H1 (cell line): ENCODE results near the gene MYH11. TPM values are rescaled to one million over a fixed set of nuclear protein-coding genes. Genes with fewer than 3 reads are reported as not detected.

Experiments used
- BCL11A ChIP-seq, 2 experiments: IDR thresholded peaks; one replicate each; pipeline ENCODE4 v1.6.1; 2011; ENCODE audit warnings: low read depth in 2 of 2, low read length in 2 of 2, mild to moderate bottlenecking in 2 of 2
- CEBPB ChIP-seq: IDR thresholded peaks from 2 replicates; pipeline ENCODE4 v1.6.1; 2012; ENCODE audit warnings: low read depth, low read length
- CHD2 ChIP-seq: IDR thresholded peaks from 2 replicates; pipeline ENCODE4 v1.6.1; 2012; ENCODE audit warnings: low read length, improper control_type of control experiment
- CREB1 ChIP-seq: IDR thresholded peaks from 2 replicates; pipeline ENCODE4 v1.6.1; 2012; ENCODE audit warnings: inconsistent platforms
- HDAC2 ChIP-seq, 2 experiments: fragments of 300-600 bp in 1 of 2; sonication (generic) in 1 of 2; IDR thresholded peaks; 2 replicates each; pipeline ENCODE4 v1.6.1; 2011 to 2012; ENCODE audit warnings: low read depth in 2 of 2, low read length in 2 of 2, mild to moderate bottlenecking in 2 of 2, moderate library complexity in 2 of 2, borderline replicate concordance in 1 of 2, inconsistent platforms in 1 of 2
- TAF1 ChIP-seq: IDR thresholded peaks from 2 replicates; pipeline ENCODE4 v1.6.1; 2011; ENCODE audit warnings: mild to moderate bottlenecking, low read depth, low read length
- polyA plus RNA-seq, 7 experiments: library from polyadenylated mRNA; depleted of rRNA in 3 of 7; stranded (reverse) in 5 of 7; unstranded in 2 of 7; fragments of >200 nt in 5 of 7; fragments of 200-250 nt in 2 of 7; gene quantifications; 1 replicate in 5 of 7; 2 replicates in 1 of 7; 4 replicates in 1 of 7; pipeline versions ENCODE4 v1.2.1 to v1.2.3, GENCODE V29; 2011 to 2013; ENCODE audit warnings: missing spikeins in 2 of 7, mixed read lengths in 2 of 7
- total RNA-seq: library from RNA; stranded (reverse); fragmentation: NEBNext Ultra II Directional; extraction: Animal tissue kit (Norgen Biotek cat#: 25700); gene quantifications from 2 replicates; pipeline ENCODE4 v1.2.1, GENCODE V29; 2021

MYH11 gene
- total and polyA plus RNA-seq, 2 of the 8 experiments (the other 6 are each of a cell fraction or from before 2014, with no cell fraction given), result 0.11 to 0.78 TPM

DNA sequence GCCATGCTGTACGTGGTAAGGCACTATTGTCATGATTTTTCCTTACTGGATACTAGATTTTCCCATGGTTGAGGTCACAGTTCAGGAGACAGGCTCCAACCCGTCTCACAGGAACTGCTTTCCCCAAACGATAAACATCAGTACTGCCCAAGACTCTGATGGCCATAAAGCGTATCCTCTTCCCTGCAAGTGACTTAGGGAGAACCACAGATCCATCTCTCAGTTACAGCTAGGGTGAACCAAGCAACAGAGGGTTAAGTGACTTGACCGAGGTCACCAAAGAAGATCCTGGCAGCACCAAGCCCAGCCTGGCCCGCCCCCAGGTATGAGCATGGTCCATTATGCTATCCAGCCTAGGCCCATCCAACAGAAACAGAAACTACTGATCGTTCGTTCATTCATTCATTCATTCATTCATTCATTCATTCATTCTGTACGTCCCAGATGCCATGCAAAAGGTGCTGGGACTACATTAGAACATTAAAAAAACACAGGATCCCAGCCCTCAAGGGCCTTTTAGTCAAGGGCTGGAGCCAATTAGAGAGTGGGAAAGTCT, 31.0 kb downstream of the MYH11 start (continued):
- TF ChIP-seq TAF1, result no peak
- TF ChIP-seq HDAC2 (IDR thresholded peaks at IDR 0.05; ENCODE audit: borderline replicate concordance in 1 of 2, low read depth in 2 of 2, low read length in 2 of 2), result no peak
- no peak for TF ChIP-seq CREB1
- no peak for TF ChIP-seq BCL11A (IDR thresholded peaks at IDR 0.05; ENCODE audit: low read depth in 2 of 2, low read length in 2 of 2)
- no peak for TF ChIP-seq CEBPB
- no peak for TF ChIP-seq CHD2
